ENCODE results near the gene TRIM23. TPM values are rescaled to one million over a fixed set of nuclear protein-coding genes. Genes with fewer than 3 reads are reported as not detected.
A peak's percentile ranks its signal among the peaks of the same experiment; 100 is the strongest.
"Not testable (repeated sequence)": the region's sequence is repeated elsewhere in the genome, so short reads cannot be mapped to it uniquely, and the experiment has no call there.

The TRIM23 gene
- total RNA-seq, 1 donor from 2014 or later = 6.0 TPM

DNA sequence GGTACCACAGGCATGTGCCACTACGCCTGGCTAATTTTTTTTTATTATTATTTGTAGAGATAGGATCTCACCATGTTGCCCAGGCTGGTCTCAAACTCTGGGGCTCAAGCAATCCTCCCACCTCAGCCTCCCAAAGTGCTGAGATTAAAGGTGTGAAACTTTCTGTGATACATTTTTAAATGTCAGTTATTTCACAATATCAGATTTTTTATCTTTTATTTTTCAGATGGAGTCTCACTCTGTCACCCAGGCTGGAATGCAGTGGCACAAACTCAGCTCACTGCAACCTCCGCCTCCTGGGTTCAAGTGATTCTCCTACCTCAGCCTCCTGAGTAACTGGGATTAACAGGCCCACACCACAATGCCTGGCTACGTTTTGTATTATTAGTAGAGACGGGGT is 2.2 kb downstream of the TRIM23 start:
- H3K9me3 Mint-ChIP-seq; H3K36me3 Mint-ChIP-seq (ENCODE audit: low read depth); H3K4me3 Mint-ChIP-seq; DNase-seq; H3K27ac Mint-ChIP-seq; H3K27me3 Mint-ChIP-seq; intact Hi-C loops (cut with micrococcal nuclease): not testable (repeated sequence)
- H3K4me1 Mint-ChIP-seq = peaks cover 23% of the 10 kb centered on the region

DNA sequence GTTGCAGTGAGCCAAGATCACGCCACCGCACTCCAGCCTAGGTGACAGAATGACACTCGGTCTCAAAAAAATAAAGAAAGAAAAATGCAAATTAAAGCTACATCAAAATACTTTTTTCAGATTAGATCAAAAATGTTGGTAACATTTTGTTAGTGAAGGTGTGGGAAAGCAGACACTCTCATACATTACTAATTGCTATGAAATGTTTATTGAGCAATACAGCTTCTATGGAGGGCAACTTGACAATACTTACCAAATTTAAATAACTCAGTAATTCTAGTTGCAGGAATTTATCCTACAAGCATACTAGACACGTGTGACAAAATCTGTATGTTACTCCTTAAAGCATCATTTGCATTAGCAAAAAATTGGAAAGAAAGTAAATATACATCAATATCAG is 4.1 kb downstream of the TRIM23 start:
- H3K27ac Mint-ChIP-seq = no peak overlapping the region
- intact Hi-C loops (cut with micrococcal nuclease) = no loop called here

DNA sequence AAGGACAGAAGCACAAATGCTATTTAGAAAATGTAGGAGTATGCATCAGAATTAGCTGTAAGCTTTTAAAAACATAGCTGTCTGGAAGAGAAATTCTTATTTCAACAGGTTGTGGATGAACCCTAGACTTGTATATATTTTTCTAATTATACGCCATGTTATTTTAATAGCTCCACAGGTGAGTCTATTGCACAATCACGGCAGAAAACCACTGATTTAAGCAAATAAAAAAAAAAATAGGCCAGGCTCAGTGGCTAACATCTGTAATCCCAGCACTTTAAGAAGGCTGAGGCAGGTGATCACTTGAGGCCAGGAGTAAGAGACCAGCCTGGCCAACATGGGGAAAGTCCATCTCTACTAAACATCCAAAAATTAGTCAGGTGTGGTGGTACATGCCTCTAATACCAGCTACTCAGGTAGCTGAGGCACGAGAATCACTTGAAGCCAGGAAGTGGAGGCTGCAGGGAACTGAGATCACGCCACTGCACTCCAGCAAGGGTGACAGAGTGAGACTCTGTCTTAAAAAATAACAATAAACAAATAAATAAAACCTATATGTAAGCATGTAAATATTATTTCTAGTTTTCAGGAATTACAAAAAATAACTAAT is 11.7 kb downstream of the TRIM23 start:
- peaks cover 47% of the 10 kb centered on the region for H3K36me3 Mint-ChIP-seq (ENCODE audit: low read depth)
- no peaks in the 10 kb centered on the region for H3K4me1 Mint-ChIP-seq
- no peak for DNase-seq

More for the DNA sequence above, 4.1 kb downstream of the TRIM23 start:
- H3K27me3 Mint-ChIP-seq = no peaks in the 10 kb centered on the region
- no peak for DNase-seq
- no peaks in the 10 kb centered on the region for H3K9me3 Mint-ChIP-seq
- H3K4me1 Mint-ChIP-seq = peaks cover 17% of the 10 kb centered on the region
- no peak overlapping the region for H3K4me3 Mint-ChIP-seq
- H3K36me3 Mint-ChIP-seq (ENCODE audit: low read depth) = peaks cover 11% of the 10 kb centered on the region

DNA sequence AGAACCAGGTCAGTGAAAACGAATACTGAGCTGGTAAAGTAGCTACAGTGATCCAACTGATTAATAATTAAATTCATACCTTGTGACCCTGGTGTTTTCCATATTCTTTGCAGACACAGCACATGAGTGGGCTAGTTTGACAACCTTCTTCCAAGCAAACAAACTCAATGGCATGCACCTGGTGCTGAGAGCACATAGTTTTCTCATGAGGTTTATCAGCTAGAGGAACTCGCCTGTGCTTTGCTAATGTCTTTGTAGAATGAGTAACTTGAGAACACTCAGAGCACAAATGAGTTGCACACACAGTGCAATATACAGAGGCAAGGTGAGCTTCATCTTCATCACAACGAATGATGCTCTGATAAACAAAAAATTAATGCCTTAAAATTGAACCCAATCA is 12.6 kb downstream of the TRIM23 start:
- H3K27ac Mint-ChIP-seq = no peak overlapping the region
- intact Hi-C loops (cut with micrococcal nuclease) = no loop called here

More for the DNA sequence above, 11.7 kb downstream of the TRIM23 start:
- intact Hi-C loops (cut with micrococcal nuclease) = no loop called here
- H3K27ac Mint-ChIP-seq = no peak overlapping the region
- H3K27me3 Mint-ChIP-seq = no peaks in the 10 kb centered on the region
- H3K4me3 Mint-ChIP-seq = no peak overlapping the region
- no peaks in the 10 kb centered on the region for H3K9me3 Mint-ChIP-seq

DNA sequence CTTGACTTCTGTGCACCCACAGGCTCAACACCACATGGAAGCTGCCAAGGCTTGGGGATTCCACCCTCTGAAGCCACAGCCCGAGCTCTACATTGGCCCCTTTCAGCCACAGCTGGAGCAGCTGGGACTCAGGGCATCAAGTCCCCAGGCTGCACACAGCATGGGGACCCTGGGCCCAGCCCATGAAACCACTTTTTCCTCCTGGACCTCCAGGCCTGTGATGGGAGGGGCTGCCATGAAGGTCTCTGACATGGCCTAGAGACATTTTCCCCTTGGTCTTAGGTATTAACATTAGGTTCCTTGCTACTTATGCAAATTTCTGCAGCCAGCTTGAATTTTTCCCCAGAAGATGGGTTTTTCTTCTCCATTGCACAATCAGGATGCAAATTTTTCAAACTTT is 22.4 kb downstream of the TRIM23 start:
- intact Hi-C loops (cut with micrococcal nuclease); H3K27me3 Mint-ChIP-seq; DNase-seq; H3K4me3 Mint-ChIP-seq; H3K4me1 Mint-ChIP-seq; H3K27ac Mint-ChIP-seq: not testable (repeated sequence)
- H3K9me3 Mint-ChIP-seq = peaks cover 22% of the 10 kb centered on the region
- peaks cover 68% of the 10 kb centered on the region for H3K36me3 Mint-ChIP-seq (ENCODE audit: low read depth)

More for the DNA sequence above, 12.6 kb downstream of the TRIM23 start:
- H3K9me3 Mint-ChIP-seq = no peaks in the 10 kb centered on the region
- H3K4me1 Mint-ChIP-seq = no peaks in the 10 kb centered on the region
- H3K36me3 Mint-ChIP-seq (ENCODE audit: low read depth) = peaks cover 50% of the 10 kb centered on the region
- DNase-seq = no peak
- H3K4me3 Mint-ChIP-seq = no peak overlapping the region
- H3K27me3 Mint-ChIP-seq = no peaks in the 10 kb centered on the region

DNA sequence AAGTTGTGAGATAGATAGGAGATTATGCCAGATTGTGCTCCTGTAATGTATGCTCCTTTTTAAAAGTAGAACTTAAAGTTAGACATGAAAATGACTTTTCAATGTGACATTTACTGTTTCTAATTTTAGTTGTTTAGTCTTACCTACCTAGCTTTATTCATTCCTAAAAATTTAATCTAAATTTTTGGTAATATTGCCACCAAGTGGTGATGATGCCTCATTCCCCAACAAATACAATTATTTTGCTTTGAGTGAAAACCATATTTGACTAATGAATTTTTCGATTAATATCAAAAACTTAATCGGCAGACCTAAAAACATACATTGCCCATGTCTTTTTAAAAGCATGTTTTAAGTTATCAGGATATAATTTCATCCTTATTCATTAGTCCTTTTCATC is 35.4 kb downstream of the TRIM23 start:
- Mint-ChIP-seq H3K36me3 (ENCODE audit: low read depth) (peaks cover 32% of the 10 kb centered on the region), H3K9me3 (no peaks in the 10 kb centered on the region), H3K27me3 (no peaks in the 10 kb centered on the region), H3K4me3 (no peak overlapping the region), H3K27ac (no peak overlapping the region), H3K4me1 (no peaks in the 10 kb centered on the region)
- intact Hi-C loops (cut with micrococcal nuclease) = no loop called here
- no peak for DNase-seq

DNA sequence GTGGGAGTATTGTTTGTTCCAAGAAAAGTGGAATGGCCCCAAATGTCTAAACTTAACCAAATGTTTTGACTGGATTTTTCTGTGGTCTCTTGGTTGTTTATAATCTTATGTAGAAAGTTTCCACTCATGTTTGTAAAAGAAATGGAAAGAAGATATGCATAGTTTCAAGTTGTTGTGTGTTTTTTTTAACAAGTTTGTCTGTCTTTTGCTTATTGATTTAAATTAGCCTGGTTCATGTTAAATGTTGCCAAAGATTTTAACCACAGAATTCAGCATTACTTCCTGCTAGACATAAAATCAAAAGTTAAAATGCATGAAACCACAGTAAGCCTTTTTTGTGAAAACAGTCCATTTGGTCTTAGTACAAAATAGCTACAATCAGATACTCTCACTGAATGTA is 47.0 kb downstream of the TRIM23 start:
- peaks cover 57% of the 10 kb centered on the region for H3K36me3 Mint-ChIP-seq (ENCODE audit: low read depth)
- peak overlapping the region; percentile 77 for H3K27ac Mint-ChIP-seq
- H3K27me3 Mint-ChIP-seq = no peaks in the 10 kb centered on the region
- no peak for DNase-seq
- peaks cover 16% of the 10 kb centered on the region for H3K4me1 Mint-ChIP-seq
- intact Hi-C loops (cut with micrococcal nuclease) = no loop called here
- no peaks in the 10 kb centered on the region for H3K9me3 Mint-ChIP-seq
- no peak overlapping the region for H3K4me3 Mint-ChIP-seq

DNA sequence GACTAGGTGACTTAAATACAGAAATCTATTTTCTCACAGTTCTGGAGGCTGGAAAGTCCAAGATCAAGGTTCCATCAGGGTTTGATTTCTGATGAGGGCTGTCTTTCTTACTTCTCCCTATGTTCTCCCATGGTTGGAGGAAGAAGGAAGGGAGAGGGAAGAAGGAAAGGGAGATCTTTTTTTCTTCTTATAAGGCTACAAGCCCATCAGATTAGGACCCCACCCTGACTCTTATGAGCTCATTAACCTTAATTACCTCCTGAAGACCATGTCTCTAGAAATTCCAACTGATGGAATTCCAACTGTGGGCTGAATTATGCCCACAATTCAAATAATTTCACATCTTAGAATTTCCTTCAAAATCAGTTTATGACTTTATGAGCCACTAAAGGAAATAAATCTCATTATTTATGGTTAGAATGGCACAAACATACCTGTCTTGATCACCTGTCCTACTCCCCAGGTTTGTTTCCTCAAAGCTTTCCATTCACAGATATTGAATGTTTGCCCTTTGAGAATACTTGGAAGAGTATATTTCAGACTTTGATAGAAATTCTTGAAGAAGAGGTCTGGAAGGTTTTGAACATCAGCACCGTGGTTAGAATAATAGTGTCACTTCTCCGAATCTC is 53.4 kb downstream of the TRIM23 start:
- peaks cover 21% of the 10 kb centered on the region for H3K4me1 Mint-ChIP-seq
- DNase-seq = no peak
- H3K9me3 Mint-ChIP-seq = no peaks in the 10 kb centered on the region
- intact Hi-C loops (cut with micrococcal nuclease) = no loop called here
- H3K36me3 Mint-ChIP-seq (ENCODE audit: low read depth) = peaks cover 49% of the 10 kb centered on the region
- H3K27ac Mint-ChIP-seq = no peak overlapping the region
- H3K4me3 Mint-ChIP-seq = no peak overlapping the region
- no peaks in the 10 kb centered on the region for H3K27me3 Mint-ChIP-seq

DNA sequence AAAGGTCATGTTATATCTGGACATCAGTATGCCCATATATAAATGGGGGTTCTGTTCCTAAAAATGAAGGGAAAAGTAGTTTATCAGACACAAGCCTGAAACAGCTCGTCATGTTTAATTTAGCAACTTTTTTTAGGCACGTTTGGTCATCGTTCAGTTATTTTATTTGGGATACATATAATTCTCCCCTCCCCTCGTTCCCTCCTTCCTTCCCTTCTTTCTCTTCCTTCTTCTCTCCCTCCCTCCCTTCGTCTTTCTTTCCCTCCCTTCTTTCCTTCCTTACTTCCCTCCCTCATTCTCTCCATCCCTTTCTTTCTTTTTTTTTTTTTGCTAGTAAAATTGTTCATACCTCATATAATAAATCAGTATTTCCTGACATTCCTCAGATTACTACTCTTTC is 57.6 kb downstream of the TRIM23 start:
- Mint-ChIP-seq H3K9me3 (no peaks in the 10 kb centered on the region), H3K27ac (no peak overlapping the region), H3K4me3 (no peak overlapping the region), H3K27me3 (no peaks in the 10 kb centered on the region), H3K4me1 (peaks cover 32% of the 10 kb centered on the region), H3K36me3 (ENCODE audit: low read depth) (peaks cover 30% of the 10 kb centered on the region)
- intact Hi-C loops (cut with micrococcal nuclease) = no loop called here
- DNase-seq = no peak

DNA sequence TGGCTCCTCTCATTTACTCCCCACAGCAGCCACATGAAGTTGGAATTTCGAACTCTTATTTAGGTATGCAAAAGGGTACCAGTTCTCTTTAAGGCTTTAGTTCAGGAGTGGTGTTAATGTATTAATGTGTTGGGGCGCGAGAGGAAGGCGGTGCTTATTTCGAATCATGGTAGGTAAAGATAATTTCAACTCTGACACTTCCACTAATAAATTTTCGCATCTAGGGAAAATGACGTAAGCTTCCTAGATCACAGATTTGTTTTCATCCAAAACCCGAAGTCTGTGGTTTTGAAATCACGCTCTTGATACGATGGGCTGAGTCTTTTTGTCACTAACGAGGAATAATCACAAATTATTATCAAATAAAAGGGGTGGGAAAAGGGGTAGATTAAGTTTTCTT is 60.4 kb downstream of the TRIM23 start:
- no peaks in the 10 kb centered on the region for H3K27me3 Mint-ChIP-seq
- DNase-seq = no peak
- intact Hi-C loops (cut with micrococcal nuclease) = loop anchor here (1.0 to 5.0 kb wide), 8 partner anchors 61 to 795 kb away; partner anchors contain the start of genes CWC27, NLN, SGTB and SREK1
- H3K27ac Mint-ChIP-seq = peak overlapping the region; percentile 96
- H3K9me3 Mint-ChIP-seq = no peaks in the 10 kb centered on the region
- peaks cover 44% of the 10 kb centered on the region for H3K4me1 Mint-ChIP-seq
- peak overlapping the region; percentile 91 for H3K4me3 Mint-ChIP-seq
- peaks cover 35% of the 10 kb centered on the region for H3K36me3 Mint-ChIP-seq (ENCODE audit: low read depth)

DNA sequence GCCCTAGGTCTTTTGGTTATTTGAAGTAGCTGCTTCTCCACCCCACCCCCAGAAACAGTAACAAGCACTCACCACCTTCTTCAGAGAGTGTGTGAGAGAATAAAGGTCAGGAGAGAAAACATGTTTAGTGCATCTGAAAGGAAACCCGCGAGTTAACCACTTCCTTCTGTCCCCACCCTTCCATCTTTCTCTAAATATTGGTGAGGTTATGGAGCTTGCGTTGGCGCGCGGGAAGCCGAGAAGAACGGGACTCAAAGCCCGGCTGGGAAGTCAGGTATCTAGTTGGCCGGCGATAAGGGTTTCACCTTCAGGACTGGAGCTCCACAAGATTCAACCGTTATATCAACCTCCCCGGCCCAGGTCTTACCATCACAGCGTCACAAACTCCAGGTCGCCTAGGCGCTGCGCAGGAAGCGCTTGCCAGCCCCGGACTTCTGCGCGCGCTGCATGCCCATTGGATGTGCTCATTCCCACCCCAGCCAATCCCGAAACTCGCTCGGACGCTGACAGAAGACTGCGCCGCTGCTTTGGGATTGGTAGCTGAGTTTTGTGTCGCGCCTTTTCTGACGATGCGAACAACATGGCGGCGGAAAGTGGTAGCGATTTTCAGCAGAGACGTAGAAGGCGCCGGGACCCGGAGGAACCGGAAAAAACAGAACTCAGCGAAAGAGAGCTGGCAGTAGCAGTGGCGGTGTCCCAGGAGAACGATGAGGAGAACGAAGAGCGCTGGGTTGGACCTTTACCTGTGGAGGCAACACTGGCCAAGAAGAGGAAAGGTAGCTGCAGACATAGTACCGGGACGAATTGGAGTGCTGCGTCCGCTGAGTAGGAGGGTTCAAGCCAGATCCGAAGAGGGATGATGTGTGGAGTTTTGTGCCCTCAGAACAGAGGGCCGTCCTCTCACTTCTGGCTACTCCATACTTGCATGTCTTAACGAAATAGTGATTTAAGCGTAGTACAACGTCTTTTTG is 61.1 kb downstream of the TRIM23 start, which contains the start of the genes CENPK and PPWD1:
Gene CENPK (minus strand): TSS at position 438 of the 971 bp plus-strand sequence. CDS start 8,261 bp downstream, outside the sequence.
Gene PPWD1 (plus strand): TSS at position 566 of the 971 bp plus-strand sequence. CDS start 15 bp downstream, at position 581.
- Mint-ChIP-seq H3K27me3 (no peaks in the 10 kb centered on the region), H3K36me3 (ENCODE audit: low read depth) (peaks cover 38% of the 10 kb centered on the region)

DNA sequence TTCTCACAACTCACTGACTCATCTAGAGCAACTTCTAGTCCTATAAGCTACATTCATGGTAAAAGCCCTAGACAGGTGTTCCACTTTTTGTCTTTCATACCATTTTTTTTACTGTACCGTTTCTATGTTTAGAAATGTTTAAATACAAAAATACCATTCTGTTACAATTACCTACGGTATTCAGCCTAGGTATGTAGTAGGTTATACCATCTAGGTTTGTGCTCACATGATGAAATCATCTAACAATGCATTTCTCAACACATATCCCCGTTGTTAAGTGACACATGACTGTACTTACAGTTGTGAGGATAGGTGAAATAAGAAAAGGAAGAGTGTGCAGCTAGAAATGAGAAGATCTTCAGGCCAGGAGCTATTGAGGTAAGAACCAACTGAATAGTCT is 67.4 kb downstream of the TRIM23 start:
- no peak for DNase-seq
- Mint-ChIP-seq H3K27ac (no peak overlapping the region), H3K27me3 (no peaks in the 10 kb centered on the region), H3K36me3 (ENCODE audit: low read depth) (peaks cover 50% of the 10 kb centered on the region), H3K4me1 (peaks cover 40% of the 10 kb centered on the region), H3K4me3 (no peak overlapping the region), H3K9me3 (no peaks in the 10 kb centered on the region)
- intact Hi-C loops (cut with micrococcal nuclease) = no loop called here

More for the DNA sequence above, 61.1 kb downstream of the TRIM23 start, which contains the start of the genes CENPK and PPWD1:
- intact Hi-C loops (cut with micrococcal nuclease) = loop anchor here (1.0 to 5.0 kb wide), 8 partner anchors 61 to 794 kb away; partner anchors contain the start of genes CWC27, NLN, SGTB and SREK1
- H3K4me3 Mint-ChIP-seq = peak within 1 kb of the TSS; percentile 91
- no peaks in the 10 kb centered on the region for H3K9me3 Mint-ChIP-seq
- peak; percentile 98 for DNase-seq
- peak within 1 kb of the TSS; percentile 96 for H3K27ac Mint-ChIP-seq
- peaks cover 50% of the 10 kb centered on the region for H3K4me1 Mint-ChIP-seq

DNA sequence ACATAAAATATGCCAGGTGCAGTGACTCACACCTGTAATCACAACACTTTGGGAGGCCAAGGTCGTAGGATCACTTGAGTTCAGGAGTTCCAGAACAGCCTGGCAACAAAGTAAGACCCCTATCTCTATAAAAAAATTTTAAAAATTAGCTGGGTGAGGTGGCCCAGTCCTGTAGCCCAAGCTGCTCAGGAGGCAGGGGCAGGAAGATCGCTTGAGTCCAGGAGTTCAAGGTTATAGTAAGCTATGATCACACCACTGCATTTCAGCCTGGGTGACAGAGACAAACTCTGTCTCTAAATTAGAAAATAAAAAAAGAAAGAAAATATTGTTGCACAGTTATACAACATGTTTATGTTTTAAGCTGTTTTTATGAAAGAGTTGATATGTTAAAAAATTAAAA is 68.0 kb downstream of the TRIM23 start:
- no peak overlapping the region for H3K4me3 Mint-ChIP-seq
- H3K4me1 Mint-ChIP-seq = peaks cover 36% of the 10 kb centered on the region
- no peak for DNase-seq
- peaks cover 48% of the 10 kb centered on the region for H3K36me3 Mint-ChIP-seq (ENCODE audit: low read depth)
- H3K9me3 Mint-ChIP-seq = no peaks in the 10 kb centered on the region
- no peaks in the 10 kb centered on the region for H3K27me3 Mint-ChIP-seq
- H3K27ac Mint-ChIP-seq = no peak overlapping the region
- intact Hi-C loops (cut with micrococcal nuclease) = no loop called here
